ENCODE data around the gene TSPAN10. TPM values are rescaled to one million over a fixed set of nuclear protein-coding genes. Genes with fewer than 3 reads are reported as not detected.

The TSPAN10 gene
- total RNA-seq, 6 experiments from 2014 or later: 14.3 to 19.6 (median 17.2) TPM

DNA sequence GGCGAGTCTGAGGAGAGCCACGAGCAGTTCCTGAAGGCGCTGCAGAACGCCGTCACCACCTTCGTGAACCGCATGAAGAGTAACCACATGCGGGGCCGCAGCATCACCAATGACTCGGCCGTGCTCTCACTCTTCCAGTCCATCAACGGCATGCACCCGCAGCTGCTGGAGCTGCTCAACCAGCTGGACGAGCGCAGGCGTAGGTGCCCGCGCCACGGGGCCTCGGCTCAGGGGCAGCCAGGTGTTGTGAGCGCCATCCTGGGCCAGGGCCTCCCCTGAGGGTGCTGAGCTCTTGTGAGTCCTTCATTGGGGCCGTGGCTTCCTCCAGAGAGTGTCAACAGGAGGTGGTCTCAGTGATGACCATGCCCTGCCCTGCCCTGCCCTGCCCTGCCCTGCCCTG is 58.8 kb downstream of the TSPAN10 start:
- peaks cover 2% of the 10 kb centered on the region for H3K4me1 Mint-ChIP-seq (ENCODE audit: low read depth)
- TF ChIP-seq CTCF (IDR thresholded peaks at IDR 0.05): no peak
- no peak overlapping the region for H3K27ac Mint-ChIP-seq
- peaks cover 24% of the 10 kb centered on the region for H3K36me3 Mint-ChIP-seq (ENCODE audit: low read depth)
- DNase-seq: no peak
- H3K27me3 Mint-ChIP-seq (ENCODE audit: insufficient read depth): peaks cover 3% of the 10 kb centered on the region
- no peak overlapping the region for H3K4me3 Mint-ChIP-seq
- H3K9me3 Mint-ChIP-seq: no peaks in the 10 kb centered on the region

DNA sequence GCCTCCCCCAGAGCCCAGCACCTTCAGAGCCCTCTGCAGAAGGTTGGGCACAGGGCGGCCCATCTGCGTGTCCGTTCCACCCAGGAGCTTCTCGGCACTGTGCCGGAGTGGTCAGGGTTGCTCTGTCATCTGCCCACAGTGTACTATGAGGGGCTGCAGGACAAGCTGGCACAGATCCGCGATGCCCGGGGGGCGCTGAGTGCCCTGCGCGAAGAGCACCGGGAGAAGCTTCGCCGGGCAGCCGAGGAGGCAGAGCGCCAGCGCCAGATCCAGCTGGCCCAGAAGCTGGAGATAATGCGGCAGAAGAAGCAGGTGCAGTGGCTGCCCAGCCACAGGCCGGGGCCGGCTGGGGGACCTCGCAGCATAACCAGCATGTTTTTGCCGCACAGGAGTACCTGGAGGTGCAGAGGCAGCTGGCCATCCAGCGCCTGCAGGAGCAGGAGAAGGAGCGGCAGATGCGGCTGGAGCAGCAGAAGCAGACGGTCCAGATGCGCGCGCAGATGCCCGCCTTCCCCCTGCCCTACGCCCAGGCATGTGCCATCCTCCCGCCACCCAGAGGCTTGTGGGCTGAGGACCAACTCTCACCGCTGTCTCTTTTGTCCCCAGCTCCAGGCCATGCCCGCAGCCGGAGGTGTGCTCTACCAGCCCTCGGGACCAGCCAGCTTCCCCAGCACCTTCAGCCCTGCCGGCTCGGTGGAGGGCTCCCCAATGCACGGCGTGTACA is 59.4 kb downstream of the TSPAN10 start:
- Mint-ChIP-seq H3K36me3 (ENCODE audit: low read depth) (peaks cover 24% of the 10 kb centered on the region), H3K27ac (no peak overlapping the region), H3K9me3 (no peaks in the 10 kb centered on the region), H3K4me1 (ENCODE audit: low read depth) (peaks cover 7% of the 10 kb centered on the region), H3K4me3 (no peak overlapping the region), H3K27me3 (ENCODE audit: insufficient read depth) (peaks cover 4% of the 10 kb centered on the region)
- no peak for DNase-seq
- no peak for TF ChIP-seq CTCF (IDR thresholded peaks at IDR 0.05)

DNA sequence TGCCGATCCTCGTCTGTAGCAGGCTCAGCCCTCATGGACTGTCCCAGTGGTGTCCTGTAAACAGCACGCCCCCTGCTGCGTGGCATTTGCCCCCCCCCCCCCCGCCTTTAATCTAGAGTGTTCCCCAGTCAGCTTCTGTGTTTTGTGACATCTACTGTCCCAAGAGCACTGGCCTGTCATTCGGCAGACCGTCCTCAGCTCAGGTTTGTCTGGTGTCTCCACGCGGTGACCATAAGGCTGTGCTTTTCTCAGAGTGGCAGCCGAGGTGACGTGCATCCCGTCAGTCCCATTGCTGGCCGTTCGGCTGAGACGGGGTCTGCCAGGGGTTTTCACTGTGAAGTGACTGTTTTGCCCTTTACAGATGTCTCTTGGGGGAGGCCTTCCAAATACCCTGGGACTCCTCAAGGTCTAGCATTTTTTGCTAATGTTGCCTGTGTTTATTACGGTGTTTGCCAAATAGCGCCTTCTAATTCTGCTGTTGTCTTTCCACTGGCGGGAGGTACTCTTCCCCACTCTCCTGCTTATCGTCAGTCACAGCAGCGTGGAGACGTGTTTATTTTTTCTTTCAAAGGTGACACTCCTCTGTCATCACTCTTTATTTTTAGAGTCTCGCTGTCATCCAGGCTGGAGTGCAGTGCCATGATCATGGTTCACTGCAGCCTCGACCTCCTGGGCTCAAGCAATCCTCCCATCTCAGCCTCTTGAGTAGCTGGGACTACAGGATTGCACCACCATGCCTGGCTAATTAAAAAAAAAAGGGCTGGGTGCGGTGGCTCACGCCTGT is 60.5 kb downstream of the TSPAN10 start:
- Mint-ChIP-seq H3K27ac (no peak overlapping the region; the same call in none of the 2 replicates), H3K36me3 (ENCODE audit: low read depth) (peaks cover 23% of the 10 kb centered on the region), H3K27me3 (ENCODE audit: insufficient read depth) (peaks cover 7% of the 10 kb centered on the region), H3K4me1 (ENCODE audit: low read depth) (peaks cover 17% of the 10 kb centered on the region), H3K9me3 (no peaks in the 10 kb centered on the region), H3K4me3 (no peak overlapping the region)
- no peak for TF ChIP-seq CTCF (IDR thresholded peaks at IDR 0.05)
- no peak for DNase-seq

Small RNAs within 50 kb of the gene (microRNA-seq; reads per million reads assigned to microRNA genes)
- gene MIR6786: 6.2 reads per million

Other genes starting within 250 kb of the TSPAN10 start
- 1 to 10 TPM; 7.3 to 9.7 (median 8.3) TPM for gene BAHCC1, start 241.7 kb upstream of the TSPAN10 start, total RNA-seq (2021; fragmentation: NEBNext Ultra II Directional; extraction: Animal tissue kit (Norgen Biotek cat#: 25700))
- over 10,000 TPM in 3 of 6 experiments, 1,000 to 10,000 TPM in 3; 7,891 to 11,135 (median 9,908) TPM for gene ACTG1, start 124.4 kb upstream of the TSPAN10 start, total RNA-seq (2021; fragmentation: NEBNext Ultra II Directional; extraction: Animal tissue kit (Norgen Biotek cat#: 25700))
- 1 to 10 TPM in 3 of 6 experiments, under 1 TPM in 3; 0.71 to 1.4 (median 0.99) TPM for gene FSCN2, start 108.8 kb upstream of the TSPAN10 start, total RNA-seq (2021; fragmentation: NEBNext Ultra II Directional; extraction: Animal tissue kit (Norgen Biotek cat#: 25700))
- gene FAAP100, start 84.8 kb upstream of the TSPAN10 start, total RNA-seq (2021; fragmentation: NEBNext Ultra II Directional; extraction: Animal tissue kit (Norgen Biotek cat#: 25700)): 10 to 100 TPM; 21.9 to 27.7 (median 23.9) TPM
- gene NPLOC4, start 84 bp upstream of the TSPAN10 start, total RNA-seq (2021; fragmentation: NEBNext Ultra II Directional; extraction: Animal tissue kit (Norgen Biotek cat#: 25700)): 100 to 1,000 TPM; 121 to 140 (median 133) TPM
- under 1 TPM in 5 of 6 experiments, not detected in 1; 0.37 to 0.76 (median 0.57) TPM for gene PDE6G, start 19.3 kb downstream of the TSPAN10 start, total RNA-seq (2021; fragmentation: NEBNext Ultra II Directional; extraction: Animal tissue kit (Norgen Biotek cat#: 25700))
- gene OXLD1, start 29.4 kb downstream of the TSPAN10 start, total RNA-seq (2021; fragmentation: NEBNext Ultra II Directional; extraction: Animal tissue kit (Norgen Biotek cat#: 25700)): 10 to 100 TPM; 20.9 to 33.4 (median 30.9) TPM
- 10 to 100 TPM; 22.8 to 28.8 (median 25.2) TPM for gene CCDC137, start 29.5 kb downstream of the TSPAN10 start, total RNA-seq (2021; fragmentation: NEBNext Ultra II Directional; extraction: Animal tissue kit (Norgen Biotek cat#: 25700))
- 10 to 100 TPM; 39.4 to 50.5 (median 46.7) TPM for gene ARL16, start 46.6 kb downstream of the TSPAN10 start, total RNA-seq (2021; fragmentation: NEBNext Ultra II Directional; extraction: Animal tissue kit (Norgen Biotek cat#: 25700))
- gene HGS, start 46.8 kb downstream of the TSPAN10 start, total RNA-seq (2021; fragmentation: NEBNext Ultra II Directional; extraction: Animal tissue kit (Norgen Biotek cat#: 25700)): 100 to 1,000 TPM; 106 to 127 (median 116) TPM
- 100 to 1,000 TPM; 105 to 124 (median 113) TPM for gene MRPL12, start 66.2 kb downstream of the TSPAN10 start, total RNA-seq (2021; fragmentation: NEBNext Ultra II Directional; extraction: Animal tissue kit (Norgen Biotek cat#: 25700))
- gene SLC25A10, start 75.1 kb downstream of the TSPAN10 start, total RNA-seq (2021; fragmentation: NEBNext Ultra II Directional; extraction: Animal tissue kit (Norgen Biotek cat#: 25700)): 10 to 100 TPM; 13.2 to 21.9 (median 17.1) TPM
- gene GCGR, start 167.0 kb downstream of the TSPAN10 start, total RNA-seq (2021; fragmentation: NEBNext Ultra II Directional; extraction: Animal tissue kit (Norgen Biotek cat#: 25700)): not detected
- 100 to 1,000 TPM in 2 of 6 experiments, 10 to 100 TPM in 4; 88.0 to 103 (median 92.8) TPM for gene MCRIP1, start 196.1 kb downstream of the TSPAN10 start, total RNA-seq (2021; fragmentation: NEBNext Ultra II Directional; extraction: Animal tissue kit (Norgen Biotek cat#: 25700))
- gene PPP1R27, start 197.9 kb downstream of the TSPAN10 start, total RNA-seq (2021; fragmentation: NEBNext Ultra II Directional; extraction: Animal tissue kit (Norgen Biotek cat#: 25700)): not detected
- gene P4HB, start 223.3 kb downstream of the TSPAN10 start, total RNA-seq (2021; fragmentation: NEBNext Ultra II Directional; extraction: Animal tissue kit (Norgen Biotek cat#: 25700)): 100 to 1,000 TPM; 790 to 981 (median 910) TPM
- gene ARHGDIA, start 234.1 kb downstream of the TSPAN10 start, total RNA-seq (2021; fragmentation: NEBNext Ultra II Directional; extraction: Animal tissue kit (Norgen Biotek cat#: 25700)): 1,000 to 10,000 TPM in 1 of 6 experiments, 100 to 1,000 TPM in 5; 758 to 1,040 (median 908) TPM

All from HFFc6 (cell line).